Testis (tissue), 3 donors: Measurements from ENCODE around the gene SSRP1. TPM values are rescaled to one million over a fixed set of nuclear protein-coding genes. Genes with fewer than 3 reads are reported as not detected.

Experiments
- DNase-seq: peaks from one replicate; pipeline ENCODE4 v3.0.0-alpha.2; 2019
- H3K27ac ChIP-seq, 2 donors: fragments of 200-600 bp; sonication (generic); one replicate each; pipeline ENCODE4 v1.5.1; 2019
- H3K27me3 ChIP-seq: fragments of 200-600 bp; sonication (generic); one replicate; pipeline ENCODE4 v1.5.1; 2019
- H3K36me3 ChIP-seq: fragments of 200-600 bp; sonication (generic); one replicate; pipeline ENCODE4 v1.5.1; 2017; ENCODE audit warnings: low read depth; ENCODE audit errors: missing control alignments
- H3K4me1 ChIP-seq: fragments of 200-600 bp; sonication (generic); one replicate; pipeline ENCODE4 v1.5.1; 2019
- H3K4me3 ChIP-seq, 2 donors: fragments of 200-600 bp; sonication (generic); one replicate each; pipeline ENCODE4 v1.5.1; 2017 to 2019
- H3K9me3 ChIP-seq: fragments of 200-600 bp; sonication (generic); one replicate; pipeline ENCODE4 v1.5.1; 2017
- POLR2A ChIP-seq: fragments of 450-650 bp; IDR thresholded peaks from one replicate; pipeline ENCODE4 v1.6.1; 2017; ENCODE audit warnings: antibody characterized with exemption, mild to moderate bottlenecking, moderate library complexity
- WGBS, 2 donors: methylation state at CpG; one replicate each; pipeline ENCODE4 v1.1.5; 2018; 5-methylcytosine and 5-hydroxymethylcytosine counted together
- intact Hi-C: fragments of 100-400 bp; cut with DNase I; formaldehyde crosslinking; loops from one replicate; pipeline ENCODE4 v1.15.1; 2023; ENCODE audit warnings: low total_unique reads
- polyA plus RNA-seq: library from polyadenylated mRNA; stranded (reverse); fragments of 350-450 nt; fragmentation: Illumina TruSeq; extraction: RNeasy Lipid Tissue Mini Kit (QIAGEN cat#74804); gene quantifications from one replicate; pipeline ENCODE4 v1.2.3, GENCODE V29; 2014; ENCODE audit warnings: low read depth, low replicate concordance; ENCODE audit not compliant: insufficient read depth
- total RNA-seq, 2 donors: library from RNA; depleted of rRNA; stranded (reverse); fragments of >200 nt; gene quantifications; one replicate each; pipeline ENCODE4 v1.2.3, GENCODE V29; 2016
- TF ChIP-seq, protein P1 (sequence below), 3 experiments: fragments of 450-650 bp in 2 of 3; fragments of 200-600 bp in 1 of 3; sonication (generic) in 1 of 3; IDR thresholded peaks; one replicate each; pipeline ENCODE4 v1.5.1; 2016 to 2019; ENCODE audit warnings: antibody characterized with exemption in 3 of 3, mild to moderate bottlenecking in 2 of 3, moderate library complexity in 1 of 3

SSRP1 gene
- total and polyA plus RNA-seq, 3 donors from 2014 or later, result 89.1 to 111 (median 104) TPM

DNA sequence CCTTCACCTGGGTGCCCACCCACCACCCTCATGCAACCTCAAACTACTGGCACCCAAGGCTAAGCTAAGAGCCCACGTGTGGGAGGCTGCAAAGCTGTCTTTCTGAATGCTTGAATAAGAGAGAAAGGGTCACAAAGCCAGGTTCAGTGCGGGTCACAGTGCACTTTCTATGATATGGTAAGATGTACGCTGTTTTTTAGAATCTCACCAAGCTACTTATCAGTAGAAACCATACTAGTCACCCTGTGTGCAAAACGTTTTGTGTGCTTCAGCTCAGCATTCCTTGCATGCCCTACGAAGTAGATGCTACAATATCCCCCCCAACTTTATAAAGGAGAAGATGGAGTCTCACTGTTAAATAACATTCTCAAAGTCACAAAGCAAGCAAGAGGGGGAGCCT is 17.3 kb upstream of the SSRP1 start:
- TF ChIP-seq, protein P1, sequence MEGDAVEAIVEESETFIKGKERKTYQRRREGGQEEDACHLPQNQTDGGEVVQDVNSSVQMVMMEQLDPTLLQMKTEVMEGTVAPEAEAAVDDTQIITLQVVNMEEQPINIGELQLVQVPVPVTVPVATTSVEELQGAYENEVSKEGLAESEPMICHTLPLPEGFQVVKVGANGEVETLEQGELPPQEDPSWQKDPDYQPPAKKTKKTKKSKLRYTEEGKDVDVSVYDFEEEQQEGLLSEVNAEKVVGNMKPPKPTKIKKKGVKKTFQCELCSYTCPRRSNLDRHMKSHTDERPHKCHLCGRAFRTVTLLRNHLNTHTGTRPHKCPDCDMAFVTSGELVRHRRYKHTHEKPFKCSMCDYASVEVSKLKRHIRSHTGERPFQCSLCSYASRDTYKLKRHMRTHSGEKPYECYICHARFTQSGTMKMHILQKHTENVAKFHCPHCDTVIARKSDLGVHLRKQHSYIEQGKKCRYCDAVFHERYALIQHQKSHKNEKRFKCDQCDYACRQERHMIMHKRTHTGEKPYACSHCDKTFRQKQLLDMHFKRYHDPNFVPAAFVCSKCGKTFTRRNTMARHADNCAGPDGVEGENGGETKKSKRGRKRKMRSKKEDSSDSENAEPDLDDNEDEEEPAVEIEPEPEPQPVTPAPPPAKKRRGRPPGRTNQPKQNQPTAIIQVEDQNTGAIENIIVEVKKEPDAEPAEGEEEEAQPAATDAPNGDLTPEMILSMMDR (IDR thresholded peaks at IDR 0.05), result no peak
- intact Hi-C loops, result no loop called here
- Histone ChIP-seq H3K27ac (no peak overlapping the region), H3K36me3 (no peaks in the 10 kb centered on the region), H3K9me3 (no peaks in the 10 kb centered on the region), H3K4me3 (no peak overlapping the region), H3K27me3 (no peaks in the 10 kb centered on the region), H3K4me1 (no peaks in the 10 kb centered on the region)
- 57 to 63% methylated on average over 5 of the region's 5 CpGs for WGBS, 2 donors
- no peak for DNase-seq

DNA sequence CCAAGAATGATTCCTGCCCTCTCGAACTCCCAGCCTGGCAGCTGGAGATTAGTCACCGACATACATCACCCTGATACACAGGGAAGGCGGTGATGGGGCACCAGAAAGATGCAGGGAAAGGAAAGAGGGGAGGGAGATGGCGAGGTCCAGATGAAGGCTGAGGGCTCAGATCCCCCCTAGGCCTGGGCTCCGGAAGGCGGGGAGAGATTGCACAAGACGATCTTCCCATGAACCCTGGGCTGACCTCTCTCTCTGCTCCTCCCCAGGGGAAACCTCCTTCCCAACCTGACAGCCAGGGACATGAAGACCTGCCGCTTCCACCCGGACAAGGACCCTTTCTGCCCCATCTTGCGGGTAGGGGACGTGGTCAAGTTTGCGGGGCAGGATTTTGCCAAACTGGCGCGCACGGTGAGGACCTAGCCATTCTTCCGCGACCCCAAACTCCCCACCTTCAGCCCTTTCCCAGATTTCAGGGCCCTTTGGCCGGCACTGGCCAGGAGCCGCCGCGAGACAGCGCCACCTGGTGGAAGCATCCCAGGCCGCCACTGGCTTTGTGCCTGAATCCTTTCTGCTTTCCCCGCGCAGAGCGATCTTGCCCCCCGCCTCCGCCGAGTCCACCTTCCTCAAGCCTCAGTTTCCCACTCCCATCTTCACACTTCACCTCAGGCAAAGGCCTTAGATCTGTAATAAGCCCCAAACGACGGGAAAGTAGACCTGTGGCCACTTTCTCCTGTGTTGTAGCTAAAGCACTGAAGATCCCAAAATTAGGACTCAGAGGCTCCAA is 14.0 kb upstream of the SSRP1 start:
- WGBS, 2 donors, result 12 to 15% methylated on average over 19 to 31 of the region's 31 CpGs
- H3K4me3 ChIP-seq, result peak overlapping the region in 1 of 2 donors; percentile 27

DNA sequence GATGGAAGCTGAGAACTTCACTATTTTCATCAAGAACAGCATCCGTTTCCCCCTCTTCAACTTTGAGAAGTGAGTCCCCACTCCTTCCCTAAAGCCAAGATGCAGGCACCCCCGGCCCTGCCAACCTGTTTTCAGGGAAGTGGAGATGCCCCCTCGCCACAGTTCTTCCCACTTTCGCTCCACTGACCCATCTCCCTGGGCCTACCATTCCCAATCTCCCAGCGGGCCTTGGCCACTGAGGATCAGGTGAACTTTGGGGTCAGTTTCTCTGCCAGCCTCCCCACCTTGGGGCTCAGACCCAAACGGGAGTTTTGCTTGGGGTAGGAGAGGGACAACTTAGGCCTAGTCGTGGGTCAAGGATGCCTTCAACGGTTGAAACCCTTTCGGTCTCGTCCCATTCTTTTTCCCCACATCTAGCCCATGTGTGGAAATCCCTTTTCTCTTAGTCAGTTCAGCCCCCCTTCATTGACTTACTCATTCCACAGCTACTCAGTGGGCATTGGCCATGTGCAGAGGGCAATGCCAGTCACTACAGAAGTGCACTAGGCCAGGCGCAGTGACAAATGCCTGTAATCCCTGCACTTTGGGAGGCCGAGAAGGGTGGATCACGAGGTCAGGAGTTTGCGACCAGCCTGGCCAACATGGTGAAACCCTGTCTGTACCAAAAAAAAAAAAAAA is 13.1 kb upstream of the SSRP1 start:
- Histone ChIP-seq H3K4me1 (no peaks in the 10 kb centered on the region), H3K36me3 (no peaks in the 10 kb centered on the region), H3K9me3 (no peaks in the 10 kb centered on the region), H3K27ac (no peak overlapping the region), H3K27me3 (no peaks in the 10 kb centered on the region), H3K4me3 (no peak overlapping the region)
- DNase-seq, result no peak
- intact Hi-C loops, result no loop called here
- WGBS, 2 donors, result 92 to 94% methylated on average over 14 of the region's 14 CpGs
- TF ChIP-seq, protein P1 (IDR thresholded peaks at IDR 0.05), result no peak
- no peak for TF ChIP-seq POLR2A

More for the DNA sequence above, 14.0 kb upstream of the SSRP1 start:
- no peaks in the 10 kb centered on the region for H3K9me3 ChIP-seq
- H3K27me3 ChIP-seq, result no peaks in the 10 kb centered on the region
- TF ChIP-seq, protein P1 (IDR thresholded peaks at IDR 0.05), result peak; percentile 82 to 93 (median 89)
- no peak for TF ChIP-seq POLR2A
- H3K27ac ChIP-seq, result no peak overlapping the region
- no peaks in the 10 kb centered on the region for H3K4me1 ChIP-seq
- DNase-seq, result peak; percentile 84
- H3K36me3 ChIP-seq, result no peaks in the 10 kb centered on the region
- intact Hi-C loops, result no loop called here

DNA sequence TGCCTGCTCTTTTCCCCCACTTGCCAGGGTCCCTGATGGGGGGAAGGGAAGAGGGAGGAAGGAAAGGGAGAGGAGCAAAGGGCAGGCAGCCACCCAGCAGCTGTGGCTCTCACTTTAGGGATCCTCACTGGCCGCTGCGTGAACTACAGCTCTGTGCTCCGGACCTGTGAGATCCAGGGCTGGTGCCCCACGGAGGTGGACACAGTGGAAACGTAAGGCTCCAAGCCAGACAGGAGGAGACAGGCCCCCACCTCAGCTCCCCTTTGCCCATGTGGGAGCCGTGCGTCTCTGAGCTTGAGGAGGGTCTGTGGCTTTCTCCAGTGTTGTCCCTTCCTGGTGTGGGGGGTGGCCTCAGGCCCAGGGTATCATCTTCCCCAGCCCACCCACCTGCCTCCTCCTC is 12.4 kb upstream of the SSRP1 start:
- WGBS, 2 donors, result 77 to 93% methylated on average over 3 to 7 of the region's 7 CpGs
- Histone ChIP-seq H3K4me3 (no peak overlapping the region), H3K27me3 (no peaks in the 10 kb centered on the region), H3K27ac (no peak overlapping the region), H3K9me3 (no peaks in the 10 kb centered on the region), H3K36me3 (no peaks in the 10 kb centered on the region), H3K4me1 (no peaks in the 10 kb centered on the region)
- no peak for DNase-seq
- no peak for TF ChIP-seq POLR2A
- TF ChIP-seq, protein P1 (IDR thresholded peaks at IDR 0.05), result no peak
- intact Hi-C loops, result no loop called here
